Eye (tissue), 1 donor: ENCODE results near the gene ARHGEF12.

ENCODE experiments used
- DNase-seq: peaks from one replicate; pipeline ENCODE4 v3.0.0-alpha.2; 2015

ARHGEF12 gene

GRCh38 chr11:120388261-120388660, 52.0 kb downstream of the ARHGEF12 start:
- DNase-seq = no peak

DNA sequence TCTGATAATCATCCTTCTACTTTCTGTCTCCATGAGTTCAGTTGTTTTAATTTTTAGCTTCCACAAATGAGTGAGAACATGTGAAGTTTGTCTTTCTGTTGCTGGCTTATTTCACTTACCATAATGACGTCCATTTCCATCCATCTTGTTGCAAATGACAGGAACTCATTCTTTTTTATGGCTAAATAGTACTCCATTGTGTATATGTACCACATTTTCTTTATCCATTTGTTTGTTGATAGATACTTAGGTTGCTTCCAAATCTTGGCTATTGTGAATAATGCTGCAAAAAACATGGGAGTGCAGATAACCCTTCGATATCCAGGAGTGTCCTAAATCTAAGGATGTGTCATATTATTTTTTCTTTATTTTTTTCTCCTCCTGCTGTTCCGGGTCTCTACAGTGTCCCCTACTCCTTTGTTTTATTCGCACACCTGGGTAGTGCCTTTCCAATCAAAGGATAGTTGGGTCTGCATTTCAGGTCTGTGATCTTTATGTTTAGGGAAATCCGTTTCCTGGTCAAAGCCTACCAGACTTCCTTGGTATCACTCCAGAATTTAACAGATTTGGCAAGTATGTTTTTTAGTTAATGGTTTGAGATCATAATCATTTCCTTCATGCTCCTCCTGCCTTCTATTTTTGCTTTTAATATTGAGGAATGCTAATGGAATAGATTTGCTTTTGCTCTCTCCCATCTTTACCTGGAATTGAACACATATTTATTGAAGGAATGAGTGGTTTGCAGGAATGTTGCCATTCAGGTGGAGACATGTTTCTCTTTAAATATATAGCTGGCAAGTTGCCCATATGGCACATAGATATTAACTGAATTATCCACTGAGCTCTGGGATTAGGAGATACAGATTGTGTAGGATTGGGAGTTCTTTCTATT, 53.7 kb downstream of the ARHGEF12 start:
- no peak for DNase-seq

GRCh38 chr11:120390585-120390922, 54.3 kb downstream of the ARHGEF12 start:
- DNase-seq = no peak

GRCh38 chr11:120391292-120391691, 55.1 kb downstream of the ARHGEF12 start:
- peak; percentile 33 for DNase-seq

DNA sequence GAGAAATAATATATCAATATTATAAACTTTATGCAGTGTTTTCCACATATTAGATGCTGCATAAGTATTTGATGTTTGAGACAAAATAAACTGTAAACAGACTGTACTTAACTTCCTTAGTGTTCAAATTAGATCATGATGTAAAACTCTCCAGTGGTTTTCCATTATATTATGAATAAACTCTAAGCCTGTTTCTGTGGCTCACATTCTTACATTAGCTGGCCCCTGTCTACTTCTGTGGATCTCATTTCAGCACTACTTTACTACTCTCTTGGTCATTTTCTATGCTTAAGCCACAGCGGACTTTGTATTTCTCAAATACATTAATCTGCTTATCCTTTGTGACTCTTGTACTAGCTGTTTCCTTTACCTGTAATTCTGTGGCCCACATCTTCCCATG, 55.6 kb downstream of the ARHGEF12 start:
- DNase-seq = no peak

DNA sequence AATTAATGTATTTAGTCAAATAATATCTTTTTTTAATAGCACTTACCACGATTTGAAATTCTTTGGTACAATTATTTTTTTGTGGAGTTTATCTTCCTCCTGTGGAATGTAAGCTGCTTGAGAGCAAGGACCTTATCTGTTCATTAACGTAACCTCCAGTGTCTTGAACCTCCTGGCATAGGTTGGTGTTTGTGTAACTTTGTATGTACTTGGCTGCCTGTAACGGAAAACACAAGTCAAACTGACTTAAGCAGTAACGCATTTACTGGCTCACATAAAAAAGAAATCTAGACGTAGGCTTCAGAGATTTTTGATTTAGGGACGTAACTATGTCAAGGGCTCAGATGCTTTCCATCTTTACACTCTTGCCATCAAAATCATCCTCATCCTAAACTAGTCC, 56.1 kb downstream of the ARHGEF12 start:
- DNase-seq = no peak

GRCh38 chr11:120392793-120393192, 56.6 kb downstream of the ARHGEF12 start:
- no peak for DNase-seq

- DNase-seq = no peak
These were observed 57.9 kb downstream of the ARHGEF12 start for GRCh38 chr11:120394119-120394518.

DNA sequence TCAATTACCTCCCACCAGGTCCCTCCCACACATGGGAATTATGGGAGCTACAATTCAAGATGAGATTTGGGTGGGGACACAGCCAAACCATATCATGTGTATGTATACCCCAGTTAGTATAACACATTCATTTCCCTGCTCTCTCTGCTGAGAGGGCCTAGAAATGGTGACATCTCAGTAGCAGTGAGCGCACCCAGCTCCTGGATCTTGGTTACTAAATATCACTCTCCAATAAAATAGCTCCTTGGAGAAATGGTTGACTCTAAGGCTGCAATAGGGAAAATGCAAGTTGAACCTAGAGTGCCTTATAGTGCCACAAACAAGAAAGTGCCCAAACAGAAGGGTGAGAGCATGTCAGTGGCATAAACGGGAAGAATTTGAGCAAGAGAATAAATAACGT, 59.6 kb downstream of the ARHGEF12 start:
- DNase-seq = no peak

GRCh38 chr11:120398132-120398531, 61.9 kb downstream of the ARHGEF12 start:
- no peak for DNase-seq

- no peak for DNase-seq
These were observed 63.1 kb downstream of the ARHGEF12 start for GRCh38 chr11:120399307-120399706.

GRCh38 chr11:120400564-120401364, 64.6 kb downstream of the ARHGEF12 start:
- peak; percentile 50 for DNase-seq

DNA sequence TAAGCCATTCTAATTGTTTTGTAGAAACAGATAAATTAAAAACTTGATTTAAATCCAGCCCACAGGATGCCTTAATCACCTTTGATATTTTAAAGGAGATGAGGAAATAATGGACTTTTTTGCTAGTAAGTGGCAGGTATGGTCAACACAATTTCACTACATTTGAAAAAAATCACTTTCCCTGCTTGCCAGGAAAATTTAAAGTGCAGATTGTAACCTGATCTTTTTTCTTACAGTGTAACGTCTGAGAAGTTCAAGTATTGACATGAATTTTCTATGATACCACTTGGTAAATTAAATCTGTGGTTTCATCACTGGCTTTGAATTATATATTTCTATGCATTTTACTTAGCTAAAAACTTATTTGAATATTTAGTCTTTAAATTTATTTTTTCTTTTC, 65.3 kb downstream of the ARHGEF12 start:
- no peak for DNase-seq

DNA sequence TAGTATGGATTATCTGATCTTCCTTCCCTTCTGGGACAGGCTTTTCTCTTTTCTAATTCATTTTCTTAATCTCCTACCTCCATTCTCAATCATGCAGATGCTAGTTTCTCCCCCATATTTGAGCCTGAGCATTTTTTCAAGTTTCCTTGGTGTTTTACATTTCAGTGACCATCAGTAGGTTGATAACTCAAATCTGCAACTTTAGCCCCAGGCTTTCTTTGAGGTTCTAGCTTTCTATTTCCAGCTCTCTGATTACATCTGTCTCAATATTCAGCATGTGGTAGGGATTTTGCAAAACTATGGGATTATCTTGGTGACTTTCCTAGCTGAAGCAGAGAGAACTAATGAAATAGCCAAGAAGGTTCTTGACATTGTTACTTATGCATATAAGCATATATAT, 67.8 kb downstream of the ARHGEF12 start:
- DNase-seq = no peak

DNA sequence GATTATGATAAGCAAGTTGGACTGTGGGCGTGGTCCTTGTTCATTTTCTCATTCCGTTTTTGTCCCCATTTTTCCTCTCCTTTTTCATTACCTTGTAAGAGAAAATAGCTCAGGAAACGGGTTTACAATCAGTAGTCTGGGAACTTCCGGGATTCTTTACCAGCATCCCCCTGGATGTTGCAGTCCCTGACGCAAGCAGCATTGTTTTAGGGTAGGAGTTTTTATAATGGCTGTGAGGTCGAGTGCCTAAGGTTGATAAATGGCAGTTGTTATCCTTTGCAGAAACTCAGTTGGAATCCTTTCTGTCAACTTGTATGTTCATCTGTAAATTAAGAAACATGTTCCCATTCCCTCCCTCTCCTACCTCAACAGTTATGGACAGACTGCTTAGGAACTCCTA, 68.3 kb downstream of the ARHGEF12 start:
- no peak for DNase-seq

DNA sequence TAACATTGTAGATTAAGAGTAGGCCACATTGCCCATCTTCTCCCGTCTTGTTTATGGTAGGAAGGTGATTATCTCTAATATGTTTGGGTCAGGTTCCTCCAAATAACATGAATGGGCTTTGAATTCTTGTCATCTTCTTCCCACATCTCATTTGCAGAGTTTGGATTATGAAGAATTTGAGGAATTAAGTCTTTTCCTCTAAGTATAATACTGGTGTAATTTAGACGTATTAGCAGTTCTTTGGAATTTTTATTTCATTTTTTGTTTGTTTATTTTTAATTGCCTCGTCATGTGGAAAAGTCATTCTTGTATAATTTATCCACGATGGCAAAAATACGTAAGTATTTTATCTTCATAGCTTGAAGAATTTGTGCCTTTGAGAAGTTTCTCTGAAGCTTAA, 73.4 kb downstream of the ARHGEF12 start:
- DNase-seq = no peak

DNA sequence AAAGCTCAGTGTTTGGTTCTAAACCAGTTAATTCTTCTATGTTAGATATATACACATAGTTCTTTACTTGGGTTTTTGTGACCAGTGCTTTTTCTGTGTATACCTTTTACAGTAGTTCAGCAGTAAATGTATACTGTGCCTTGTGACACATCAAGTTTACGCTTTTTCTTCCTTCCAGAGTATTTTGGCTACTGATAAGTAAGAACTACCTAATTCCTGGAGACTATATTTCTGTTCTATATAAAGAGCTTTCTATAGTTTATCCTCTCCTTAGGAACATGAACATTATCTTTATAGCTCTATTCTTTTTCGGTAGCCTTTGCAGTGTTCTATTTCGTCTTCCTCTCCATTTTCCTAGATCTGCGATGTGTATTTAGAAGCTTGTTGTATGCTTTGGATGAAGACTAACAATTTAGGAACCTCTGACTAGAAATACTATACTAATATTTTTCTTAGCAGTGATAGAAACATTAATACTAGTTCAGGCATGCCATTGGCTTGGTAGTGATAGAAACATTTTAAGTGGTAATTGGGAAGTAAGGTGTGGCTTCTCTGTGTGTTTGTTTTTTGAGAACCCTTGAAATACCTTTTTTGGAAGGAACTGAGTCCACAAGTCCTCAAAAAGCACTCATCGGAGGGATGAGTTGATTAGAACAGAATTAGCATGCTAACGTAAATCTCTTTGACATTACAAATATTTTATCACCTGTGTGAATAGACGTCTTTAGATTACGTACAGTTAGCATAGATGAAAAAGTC, 74.6 kb downstream of the ARHGEF12 start:
- no peak for DNase-seq

DNA sequence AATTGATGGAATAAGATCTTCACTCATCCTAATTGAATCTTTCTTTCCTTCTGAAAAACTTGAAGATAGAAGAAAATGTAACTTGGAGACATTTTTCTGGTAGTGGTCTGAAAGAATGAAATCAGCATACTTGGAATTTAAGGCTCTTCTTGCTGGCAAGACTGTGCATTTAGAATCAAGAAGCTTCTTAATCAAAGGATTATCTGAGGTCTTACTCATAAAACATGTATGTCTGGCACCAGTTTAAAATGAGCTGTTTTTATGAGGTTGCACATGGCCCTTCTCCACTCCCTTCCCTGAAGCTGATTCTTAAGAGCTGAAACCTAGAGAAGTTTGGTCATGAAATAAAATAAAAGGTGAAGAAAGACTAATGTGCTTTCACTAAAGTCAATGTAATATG, 77.3 kb downstream of the ARHGEF12 start:
- DNase-seq = no peak

DNA sequence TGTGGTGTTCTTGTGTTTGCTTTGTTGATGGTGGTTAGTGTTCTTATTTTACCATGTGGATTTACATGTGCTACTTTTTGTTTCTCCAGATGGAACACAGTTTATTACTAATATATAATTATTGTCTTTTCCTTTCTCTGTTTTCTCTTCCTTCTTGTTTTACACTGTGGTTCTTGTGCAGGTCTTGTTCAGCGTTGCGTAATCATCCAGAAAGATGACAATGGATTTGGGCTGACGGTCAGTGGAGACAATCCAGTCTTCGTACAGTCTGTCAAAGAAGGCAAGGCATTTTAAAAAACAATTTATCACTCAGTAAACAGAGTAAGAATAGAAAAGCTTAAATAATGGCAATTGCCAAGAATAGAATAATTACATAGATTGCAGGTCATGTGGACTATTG, 84.4 kb downstream of the ARHGEF12 start:
- DNase-seq = no peak

GRCh38 chr11:120424185-120424969, 88.2 kb downstream of the ARHGEF12 start:
- no peak for DNase-seq

GRCh38 chr11:120424970-120425332, 88.7 kb downstream of the ARHGEF12 start:
- no peak for DNase-seq

- no peak for DNase-seq
These were observed 89.3 kb downstream of the ARHGEF12 start for GRCh38 chr11:120425527-120425926.

DNA sequence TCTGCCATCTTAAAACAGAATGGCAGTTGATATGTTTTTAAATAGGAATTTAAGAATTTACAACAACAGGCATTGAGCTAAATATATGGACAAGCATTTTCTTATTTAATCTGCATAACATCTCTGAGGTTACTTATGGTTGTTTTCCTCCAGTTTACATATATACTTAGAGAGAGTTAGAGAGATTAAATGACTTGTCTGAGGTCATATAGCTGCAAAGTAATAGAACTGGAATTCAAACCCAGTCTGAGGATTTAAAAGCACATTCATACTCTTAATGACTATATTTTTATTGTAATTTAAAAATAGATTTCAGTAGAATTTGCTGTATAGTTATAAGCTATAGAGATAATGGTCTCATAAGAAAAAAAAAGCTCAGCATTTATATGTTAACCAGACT, 93.9 kb downstream of the ARHGEF12 start:
- no peak for DNase-seq
